Spleen (tissue), 7 donors: ENCODE measurements around the gene AEBP1.

Experiments
- CTCF ChIP-seq, 11 experiments: fragments of 200-600 bp in 7 of 11; fragments of 450-650 bp in 4 of 11; sonication (generic) in 4 of 11; IDR thresholded peaks in 8 of 11; conservative IDR thresholded peaks in 3 of 11; 1 replicate in 7 of 11; 2 replicates in 4 of 11; pipeline versions ENCODE4 v1.4.0 to v1.8.0; 2016 to 2021; ENCODE audit warnings: antibody characterized with exemption in 11 of 11, inconsistent platforms in 4 of 11, mild to moderate bottlenecking in 1 of 11
- POLR2A ChIP-seq, 3 donors: fragments of 450-650 bp; IDR thresholded peaks; one replicate each; pipeline ENCODE4 v1.5.1; 2017; ENCODE audit warnings: antibody characterized with exemption in 3 of 3, mild to moderate bottlenecking in 1 of 3
- POLR2AphosphoS5 ChIP-seq, 3 donors: sonication (generic); formaldehyde crosslinking; IDR thresholded peaks; one replicate each; pipeline ENCODE4 v1.5.1; 2017; ENCODE audit warnings: antibody characterized with exemption in 3 of 3
- donor health status: DM: no; HTN: no; CAD: no; lungs with moderate emphysema.
- donor health status: DM: no; HTN: no; CAD: no.
- donor health status: DM: no; HTN: no; CAD: no.

- TF ChIP-seq POLR2AphosphoS5 (IDR thresholded peaks at IDR 0.05) (no peak), POLR2A (IDR thresholded peaks at IDR 0.05) (no peak), CTCF (IDR thresholded peaks at IDR 0.05 in 8 of 11, conservative IDR thresholded peaks at IDR 0.05 in 3 of 11) (no peak)
Measured at GRCh38 chr7:44142028-44142427, 37.9 kb downstream of the AEBP1 start.
